Activated CD8-positive, alpha-beta memory T cell treated with anti-CD3 and anti-CD28 coated beads for 4 hours (primary cell): Measurements from ENCODE around the gene TMEM190.

Experiments
- DNase-seq, 2 donors: peaks; one replicate each; pipeline ENCODE4 v3.0.0-alpha.2; 2020; ENCODE audit warnings: low read depth in 2 of 2

TMEM190 gene

DNA sequence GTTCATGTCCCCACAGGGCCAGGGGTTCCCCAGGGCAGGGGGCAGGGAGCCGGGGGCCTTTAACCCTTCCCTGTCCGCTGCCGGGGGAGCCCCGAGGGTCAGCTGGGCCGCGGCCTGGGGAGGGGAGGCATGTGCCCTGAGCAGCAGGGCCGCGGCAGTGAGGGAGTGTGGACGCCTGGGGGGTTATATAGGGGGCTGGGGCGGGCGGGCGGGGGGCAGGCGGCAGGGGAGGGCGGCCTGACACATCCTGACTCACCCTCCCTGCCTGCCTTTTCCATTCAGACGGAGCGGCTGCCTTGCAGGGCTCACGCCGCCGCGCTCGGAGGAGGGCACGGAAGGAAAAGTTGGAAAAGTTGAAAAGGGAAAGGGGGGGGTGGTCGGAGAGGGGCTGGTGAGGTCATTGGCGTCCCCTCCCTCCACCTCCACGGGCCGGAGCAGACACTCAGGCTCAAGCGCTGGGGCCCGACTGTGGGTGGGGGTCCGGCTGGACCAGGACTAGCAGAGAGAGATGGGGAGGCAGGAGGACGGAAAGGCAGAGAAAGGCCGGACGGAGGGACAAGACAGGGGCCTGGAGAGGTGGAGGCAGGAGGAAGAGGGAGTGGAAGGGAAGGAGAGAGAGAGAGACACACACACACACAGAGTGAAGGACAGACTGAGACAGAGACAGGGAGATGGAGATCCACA is 6.2 kb upstream of the TMEM190 start, which contains the start of gene IL11:
Gene IL11, minus strand, starts transcription at position 159 of the 684 bp plus-strand sequence. Its CDS starts 153 bp downstream, at position 6.
- DNase-seq = no peak

DNA sequence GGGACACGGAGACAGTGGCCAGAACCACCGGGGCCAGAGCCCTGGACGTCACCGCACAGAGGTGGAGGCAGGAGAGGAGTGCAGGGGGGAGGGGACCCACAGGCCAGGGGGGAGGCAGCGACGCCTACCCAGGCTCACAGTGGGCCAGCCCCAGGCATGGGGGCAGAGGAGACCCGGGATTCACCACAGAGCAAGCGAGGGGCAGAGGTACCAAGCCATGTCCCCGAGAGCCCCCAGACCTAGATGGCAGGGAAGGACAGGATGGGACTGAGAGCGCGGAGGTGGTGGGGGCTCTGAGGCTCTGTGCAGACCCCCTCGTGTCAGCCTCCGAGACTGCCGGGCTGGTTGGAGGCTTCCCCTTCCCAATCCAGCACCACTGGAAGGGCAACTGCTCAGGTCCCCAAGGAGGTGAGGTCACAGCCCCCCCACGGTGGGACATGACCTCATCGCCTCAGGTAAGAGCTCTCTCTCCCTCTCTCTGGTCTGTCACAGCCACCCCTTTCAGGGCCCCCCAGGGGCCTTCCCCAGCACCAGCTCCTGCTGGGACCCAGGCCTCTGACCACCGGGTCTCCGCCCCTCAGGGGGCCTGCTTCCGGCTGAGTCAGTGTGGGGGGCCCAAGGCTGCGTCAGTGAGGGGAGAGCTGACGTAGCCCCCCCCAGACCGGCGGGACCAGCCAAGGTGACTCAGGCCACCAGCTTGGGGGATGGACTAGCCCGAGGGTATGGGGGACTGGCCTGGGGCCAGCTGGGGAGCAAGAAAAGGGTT is 4.1 kb upstream of the TMEM190 start:
- DNase-seq = no peak

DNA sequence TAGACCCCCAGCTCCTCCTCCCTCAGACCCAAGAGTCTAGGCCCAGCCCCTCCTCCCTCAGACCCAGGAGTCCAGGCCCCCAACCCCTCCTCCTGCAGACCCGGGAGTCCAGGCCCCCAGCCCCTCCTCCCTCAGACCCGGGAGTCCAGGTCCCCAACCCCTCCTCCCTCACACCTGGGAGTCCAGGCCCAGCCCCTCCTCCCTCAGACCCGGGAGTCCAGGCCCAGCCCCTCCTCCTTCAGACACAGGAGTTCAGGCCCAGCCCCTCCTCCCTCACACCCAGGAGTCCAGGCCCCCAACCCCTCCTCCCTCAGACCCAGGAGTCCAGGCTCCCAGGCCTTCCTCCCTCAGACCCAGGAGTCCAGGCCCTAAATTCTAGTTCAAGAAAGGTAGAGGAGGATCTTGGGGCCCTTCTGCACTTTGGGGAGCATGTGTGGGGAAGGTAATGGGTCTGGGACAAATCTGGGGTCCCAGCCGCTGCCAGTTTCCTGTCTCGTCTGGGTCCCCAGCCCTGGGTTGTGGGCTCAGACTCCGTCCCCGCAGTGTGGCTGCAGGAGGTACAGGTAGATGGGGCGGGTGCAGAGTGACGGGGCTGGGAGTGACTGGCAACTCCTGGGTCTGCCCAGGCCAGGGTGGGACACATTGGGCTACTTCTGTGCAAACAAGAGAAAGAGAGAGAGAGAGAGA is 3.2 kb upstream of the TMEM190 start:
- no peak for DNase-seq

DNA sequence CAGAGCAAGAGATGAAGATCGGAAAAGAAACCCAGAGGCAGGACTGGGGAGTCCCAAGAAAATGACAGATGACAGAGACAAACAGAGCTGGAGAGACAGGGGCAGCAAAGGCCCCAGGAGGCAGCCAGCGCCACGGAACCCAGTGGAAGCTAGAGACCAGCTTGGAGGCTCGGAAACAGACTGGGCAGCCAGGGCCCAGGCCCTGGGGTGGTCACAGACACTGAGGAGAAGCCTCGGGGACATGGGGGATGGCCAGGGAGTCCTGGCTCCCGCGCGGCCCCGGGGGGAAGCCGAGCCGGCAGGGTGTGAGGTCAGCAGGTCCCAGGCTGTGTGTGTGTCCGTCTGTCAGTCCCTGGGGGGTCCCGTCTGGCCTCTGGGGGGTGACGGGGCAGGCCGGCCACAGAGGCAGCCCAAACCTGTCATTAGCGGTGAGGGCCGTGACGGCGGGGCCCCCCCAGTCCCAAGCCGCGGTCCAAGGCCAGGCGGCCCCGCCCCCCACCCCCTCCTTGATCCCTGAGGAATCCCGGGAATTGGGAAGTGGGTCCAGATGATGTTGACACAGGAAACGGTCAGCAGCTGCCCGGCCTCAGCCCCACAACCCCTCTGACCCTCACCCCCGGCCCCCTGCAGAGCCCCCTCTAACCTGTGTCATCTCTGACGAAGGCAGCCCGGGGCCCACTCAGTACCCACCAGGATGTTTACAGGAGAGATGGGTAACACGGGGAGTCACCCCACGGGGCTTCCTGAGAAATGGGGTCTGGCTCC is 2.5 kb upstream of the TMEM190 start:
- no peak for DNase-seq

DNA sequence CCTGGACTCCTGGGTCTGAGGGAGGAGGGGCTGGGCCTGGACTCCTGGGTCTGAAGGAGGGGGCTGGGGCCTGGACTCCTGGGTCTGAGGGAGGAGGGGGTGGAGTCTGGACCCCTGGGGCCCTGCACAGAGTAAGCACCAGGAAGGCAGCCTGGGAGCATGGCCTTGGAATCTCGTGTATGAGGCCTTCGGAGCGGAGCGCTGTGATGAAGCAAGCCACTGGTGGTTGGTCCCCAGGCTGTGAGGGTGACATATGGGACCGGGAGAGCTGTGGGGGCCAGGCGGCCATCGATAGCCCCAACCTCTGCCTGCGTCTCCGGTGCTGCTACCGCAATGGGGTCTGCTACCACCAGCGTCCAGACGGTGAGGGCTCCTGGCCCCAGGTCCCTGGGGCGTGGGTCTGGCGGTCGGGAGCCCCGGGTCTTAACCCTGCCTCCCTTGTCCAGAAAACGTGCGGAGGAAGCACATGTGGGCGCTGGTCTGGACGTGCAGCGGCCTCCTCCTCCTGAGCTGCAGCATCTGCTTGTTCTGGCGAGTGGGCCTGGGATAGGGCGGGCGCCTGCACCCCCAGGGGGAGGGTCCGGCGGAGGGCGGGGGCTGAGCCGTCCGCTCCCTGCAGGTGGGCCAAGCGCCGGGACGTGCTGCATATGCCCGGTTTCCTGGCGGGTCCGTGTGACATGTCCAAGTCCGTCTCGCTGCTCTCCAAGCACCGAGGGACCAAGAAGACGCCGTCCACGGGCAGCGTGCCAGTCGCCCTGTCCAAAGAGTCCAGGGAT is 918 bp downstream of the TMEM190 start:
- DNase-seq = no peak

DNA sequence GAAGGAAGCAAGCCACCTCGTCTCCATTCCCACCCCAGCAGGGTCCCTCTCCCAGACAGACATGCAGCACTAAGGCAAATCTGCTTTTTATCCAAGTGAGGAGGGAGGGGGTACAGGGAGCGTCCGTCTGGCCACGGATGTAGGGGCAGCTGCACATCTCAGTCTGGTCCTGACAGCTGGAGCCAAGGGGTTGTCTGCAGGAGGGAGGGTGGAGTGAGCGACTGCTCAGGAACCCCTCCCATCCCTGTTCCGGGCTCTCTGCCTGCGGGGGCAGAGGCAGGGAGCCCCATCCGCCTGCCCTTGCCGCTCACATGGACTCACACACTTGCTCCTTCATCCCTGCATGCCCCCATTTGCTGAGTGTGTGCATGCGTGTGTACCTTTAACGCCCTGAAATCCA is 2.5 kb downstream of the TMEM190 start:
- DNase-seq = no peak

DNA sequence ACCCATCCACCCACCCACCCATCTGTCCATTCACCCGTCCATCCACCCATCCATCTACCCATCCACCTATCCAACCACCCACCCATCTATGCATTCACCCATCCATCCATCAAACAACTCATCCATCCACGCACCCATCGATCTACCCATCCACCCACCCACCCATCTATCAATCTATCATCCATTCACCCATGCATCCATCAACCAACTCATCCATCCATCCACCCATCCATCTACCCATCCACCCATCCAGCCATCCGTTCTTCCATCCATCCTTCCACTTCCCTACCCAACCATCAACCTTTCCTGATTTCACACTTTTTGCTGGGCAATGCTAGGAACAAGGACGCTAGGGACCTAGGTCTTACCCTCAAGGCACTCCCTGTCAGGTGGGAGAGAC is 5.4 kb downstream of the TMEM190 start:
- DNase-seq = no peak

DNA sequence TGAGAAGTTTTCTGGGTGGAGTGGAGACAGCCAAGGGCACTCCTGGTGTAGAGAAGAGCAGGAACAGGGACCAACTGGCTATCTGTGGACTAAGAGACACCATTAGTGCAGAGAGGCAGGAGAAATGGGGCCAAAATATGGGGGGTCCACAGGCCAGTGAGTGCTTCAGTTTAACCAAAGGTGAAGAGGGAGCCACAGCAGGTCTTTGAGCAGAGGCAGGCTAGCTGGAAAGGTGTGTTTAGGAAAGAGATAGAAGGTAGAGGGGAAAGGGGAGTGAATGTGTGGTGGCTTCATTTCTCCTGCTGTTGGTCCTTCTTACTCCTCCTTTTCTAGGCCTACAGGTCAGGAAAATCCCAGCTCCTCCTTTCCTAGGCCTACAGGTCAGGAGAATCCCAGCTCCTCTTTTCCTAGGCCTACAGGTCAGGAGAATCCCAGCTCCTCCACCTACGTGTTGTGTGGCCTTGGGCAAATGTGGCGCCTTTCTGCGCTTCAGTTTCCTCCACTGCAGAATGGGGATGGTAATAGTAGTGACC is 6.0 kb downstream of the TMEM190 start:
- DNase-seq = no peak

DNA sequence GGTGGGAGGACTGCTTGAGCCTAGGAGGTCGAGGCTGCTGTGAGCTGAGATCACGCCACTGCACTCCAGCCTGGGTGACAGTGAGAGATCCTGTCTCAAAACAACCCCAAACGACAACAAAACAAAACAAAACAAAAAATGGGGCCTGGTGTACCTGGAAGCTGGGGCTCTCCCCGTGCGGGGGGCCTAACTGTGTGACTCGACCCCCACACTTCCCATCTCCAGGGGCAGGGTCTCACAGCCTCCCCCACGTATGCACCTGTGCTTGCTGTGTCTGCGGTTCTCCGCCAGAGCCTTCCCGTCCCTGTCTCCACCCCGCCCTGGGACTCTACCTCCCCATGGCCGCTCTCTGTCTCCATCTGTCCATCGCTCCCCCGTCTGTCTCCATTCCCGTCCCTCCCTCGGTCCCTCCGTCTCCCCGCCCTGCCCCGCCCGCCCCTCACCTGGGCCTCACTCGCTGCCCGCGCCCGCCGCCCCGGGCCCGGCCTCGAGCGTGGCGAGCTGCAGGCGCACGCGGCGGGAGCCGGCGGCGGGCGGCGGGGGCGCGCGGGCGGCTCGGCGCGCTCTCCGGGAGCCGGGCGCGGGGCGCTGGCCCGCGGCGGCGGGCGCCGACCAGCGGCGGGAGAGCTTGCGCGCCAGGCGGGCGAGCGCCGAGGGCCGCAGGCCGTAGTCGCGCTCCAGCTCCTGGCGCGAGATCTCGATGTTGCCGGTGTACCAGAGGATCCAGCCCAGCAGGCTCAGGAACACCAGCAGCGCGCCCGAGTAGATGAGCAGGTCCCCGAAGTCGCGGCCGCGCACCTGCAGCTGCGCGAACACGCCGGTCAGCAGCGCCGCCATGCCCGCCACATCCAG is 6.9 kb downstream of the TMEM190 start:
- no peak for DNase-seq

DNA sequence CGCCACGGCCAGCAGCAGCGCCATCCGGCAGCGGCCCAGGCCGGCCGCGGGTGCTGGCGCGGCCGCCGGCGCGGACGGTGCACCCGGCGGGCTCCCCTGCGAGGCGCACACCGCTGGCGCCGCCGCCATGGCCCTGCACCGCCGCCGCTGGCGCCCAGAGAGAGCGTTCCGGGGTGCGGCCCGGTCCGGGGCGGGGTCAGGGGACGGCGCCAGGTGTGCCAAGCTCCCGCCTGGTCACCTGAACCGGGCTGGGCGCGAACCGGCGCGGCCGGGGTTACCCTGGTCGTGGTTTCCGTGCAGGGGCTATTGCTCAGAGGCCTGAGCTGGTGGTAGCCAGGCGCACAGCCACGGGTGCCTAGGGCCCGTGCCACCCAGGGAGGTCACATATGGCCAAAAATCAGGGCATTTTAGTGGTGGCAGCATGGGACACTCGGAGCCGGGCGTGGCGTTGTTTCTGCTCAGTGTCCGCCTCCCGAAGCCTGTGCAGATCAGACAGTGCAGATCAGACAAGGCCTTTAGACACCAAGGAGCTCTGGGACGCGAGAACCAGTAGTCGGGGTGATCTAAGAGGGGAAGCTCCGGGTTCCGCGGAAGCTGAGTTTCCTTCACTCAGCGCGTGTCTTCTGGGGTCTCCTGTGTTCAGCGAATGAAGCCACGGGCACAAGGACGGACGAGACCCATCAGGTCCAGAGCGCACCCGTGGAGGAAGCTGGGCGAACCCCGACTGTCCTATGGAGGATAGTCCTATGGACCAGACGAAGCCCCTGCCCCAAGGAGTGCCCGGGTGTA is 7.7 kb downstream of the TMEM190 start, which contains the start of gene TMEM238:
Gene TMEM238, minus strand, starts transcription at position 162 of the 789 bp plus-strand sequence. Its CDS starts 33 bp downstream, at position 129.
- DNase-seq = no peak

DNA sequence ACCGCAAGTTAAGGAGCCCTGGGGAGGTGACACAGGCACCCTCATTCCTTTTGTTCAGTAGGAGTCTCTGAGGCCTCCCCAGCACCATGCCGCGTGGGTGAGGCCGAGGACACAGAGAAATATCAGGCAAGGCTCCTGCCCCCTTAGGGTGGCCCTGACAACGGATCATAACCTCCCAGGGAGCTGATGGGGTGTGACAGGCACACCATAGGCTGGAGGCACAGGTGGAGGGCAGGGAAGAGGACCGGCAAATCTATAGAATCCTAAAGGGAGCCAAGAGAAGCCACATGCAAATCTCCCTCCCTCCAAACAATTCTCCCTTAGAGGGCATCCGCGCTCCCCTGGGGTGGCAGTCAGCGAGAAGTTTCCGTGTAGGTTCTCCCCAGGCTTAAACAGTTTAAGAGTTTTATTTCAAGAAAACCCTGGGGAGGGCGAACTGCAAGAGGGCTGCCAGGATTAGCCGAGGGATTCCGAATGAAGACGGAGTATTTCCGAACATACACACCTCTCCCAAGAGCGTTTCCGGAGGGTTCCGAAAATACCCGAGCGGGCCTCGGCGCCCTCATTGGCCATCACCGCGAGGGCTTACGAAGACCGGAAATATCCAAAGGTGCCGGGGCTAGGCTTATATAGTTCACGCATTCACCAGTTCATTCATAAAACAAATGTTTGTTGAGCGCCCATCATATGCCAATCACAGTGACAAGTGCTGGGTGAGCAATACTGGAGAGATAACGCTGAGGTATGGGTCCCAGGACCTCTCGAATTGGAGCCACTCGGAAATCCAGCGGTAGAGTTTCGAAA is 8.5 kb downstream of the TMEM190 start:
- DNase-seq = peak; percentile 84 to 87

DNA sequence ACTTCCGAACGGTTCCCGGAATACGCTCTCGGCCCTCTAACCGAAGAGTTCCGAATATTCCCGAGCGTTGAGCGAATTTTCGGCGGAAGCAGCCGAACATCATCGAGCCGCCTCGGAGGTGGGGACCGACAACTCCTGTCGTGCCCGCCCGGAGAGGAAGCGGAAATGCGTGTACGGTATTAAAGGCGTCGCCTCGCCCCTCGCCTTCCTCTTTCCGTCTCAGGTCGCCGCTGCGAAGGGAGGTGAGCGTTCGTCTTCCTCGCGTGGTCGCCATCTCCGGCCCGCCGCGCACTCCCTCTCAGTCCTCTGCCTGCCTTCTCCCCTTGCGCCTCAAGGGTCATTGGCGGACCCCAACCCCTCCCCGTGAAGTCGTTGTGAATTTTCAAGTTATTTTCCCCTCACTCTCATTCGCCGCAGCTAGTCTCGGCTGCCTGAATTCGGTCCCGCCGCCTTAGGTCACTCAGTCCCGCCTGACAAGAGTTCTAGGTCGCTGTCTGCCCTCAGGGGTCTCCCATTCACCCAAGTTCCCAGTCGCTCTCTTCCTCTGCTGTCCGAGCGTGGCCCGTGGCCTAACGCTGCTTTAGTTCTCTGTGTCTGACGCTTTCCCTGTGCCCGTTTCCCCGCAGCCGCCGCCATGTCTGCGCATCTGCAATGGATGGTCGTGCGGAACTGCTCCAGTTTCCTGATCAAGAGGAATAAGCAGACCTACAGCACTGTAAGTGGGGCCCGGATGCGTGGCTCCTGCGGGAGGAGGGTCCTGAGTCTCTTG is 9.3 kb downstream of the TMEM190 start, which contains the start of gene RPL28:
Gene RPL28, plus strand, starts transcription at position 209 of the 769 bp plus-strand sequence. Its CDS starts 426 bp downstream, at position 635.
- DNase-seq = peak; percentile 95 to 96

DNA sequence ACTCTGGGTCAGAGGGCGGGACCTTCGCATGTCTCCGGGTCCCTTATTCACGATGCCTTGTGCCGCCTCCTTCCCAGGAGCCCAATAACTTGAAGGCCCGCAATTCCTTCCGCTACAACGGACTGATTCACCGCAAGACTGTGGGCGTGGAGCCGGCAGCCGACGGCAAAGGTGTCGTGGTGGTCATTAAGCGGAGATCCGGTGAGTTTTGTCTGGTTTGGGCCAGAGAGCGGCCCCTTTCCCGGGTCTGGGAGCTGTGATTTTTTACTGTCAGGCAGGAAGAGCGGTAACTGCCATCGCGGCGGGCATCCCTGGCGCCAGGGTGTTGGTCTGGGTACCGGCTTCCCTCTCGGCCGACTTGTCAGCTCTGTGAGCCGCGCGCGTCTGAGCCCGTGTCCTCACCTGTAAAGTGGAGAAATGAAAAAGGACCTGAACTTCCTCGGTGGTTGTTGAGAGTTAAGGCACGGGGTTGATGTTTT is 9.9 kb downstream of the TMEM190 start:
- DNase-seq = no peak

DNA sequence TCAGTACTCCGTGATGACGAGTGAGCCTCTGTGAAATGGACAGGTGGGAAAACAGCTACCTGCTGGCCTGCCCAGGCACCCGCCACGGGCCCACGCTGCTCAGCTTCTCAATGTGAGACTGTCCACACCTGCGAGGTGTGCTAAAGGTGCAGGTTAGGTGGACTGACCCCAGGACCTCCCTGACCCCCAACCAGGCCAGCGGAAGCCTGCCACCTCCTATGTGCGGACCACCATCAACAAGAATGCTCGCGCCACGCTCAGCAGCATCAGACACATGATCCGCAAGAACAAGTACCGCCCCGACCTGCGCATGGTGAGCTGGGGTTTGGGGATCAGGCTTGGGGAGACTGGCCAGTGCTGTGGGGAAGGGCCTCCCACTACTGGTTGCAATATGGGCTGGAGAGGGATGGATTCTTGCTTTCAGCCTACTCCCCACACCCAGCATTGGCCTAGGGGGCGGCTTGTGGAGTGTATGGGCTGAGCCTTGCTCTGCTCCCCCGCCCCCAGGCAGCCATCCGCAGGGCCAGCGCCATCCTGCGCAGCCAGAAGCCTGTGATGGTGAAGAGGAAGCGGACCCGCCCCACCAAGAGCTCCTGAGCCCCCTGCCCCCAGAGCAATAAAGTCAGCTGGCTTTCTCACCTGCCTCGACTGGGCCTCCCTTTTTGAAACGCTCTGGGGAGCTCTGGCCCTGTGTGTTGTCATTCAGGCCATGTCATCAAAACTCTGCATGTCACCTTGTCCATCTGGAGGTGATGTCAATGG is 11.3 kb downstream of the TMEM190 start:
- DNase-seq = no peak

DNA sequence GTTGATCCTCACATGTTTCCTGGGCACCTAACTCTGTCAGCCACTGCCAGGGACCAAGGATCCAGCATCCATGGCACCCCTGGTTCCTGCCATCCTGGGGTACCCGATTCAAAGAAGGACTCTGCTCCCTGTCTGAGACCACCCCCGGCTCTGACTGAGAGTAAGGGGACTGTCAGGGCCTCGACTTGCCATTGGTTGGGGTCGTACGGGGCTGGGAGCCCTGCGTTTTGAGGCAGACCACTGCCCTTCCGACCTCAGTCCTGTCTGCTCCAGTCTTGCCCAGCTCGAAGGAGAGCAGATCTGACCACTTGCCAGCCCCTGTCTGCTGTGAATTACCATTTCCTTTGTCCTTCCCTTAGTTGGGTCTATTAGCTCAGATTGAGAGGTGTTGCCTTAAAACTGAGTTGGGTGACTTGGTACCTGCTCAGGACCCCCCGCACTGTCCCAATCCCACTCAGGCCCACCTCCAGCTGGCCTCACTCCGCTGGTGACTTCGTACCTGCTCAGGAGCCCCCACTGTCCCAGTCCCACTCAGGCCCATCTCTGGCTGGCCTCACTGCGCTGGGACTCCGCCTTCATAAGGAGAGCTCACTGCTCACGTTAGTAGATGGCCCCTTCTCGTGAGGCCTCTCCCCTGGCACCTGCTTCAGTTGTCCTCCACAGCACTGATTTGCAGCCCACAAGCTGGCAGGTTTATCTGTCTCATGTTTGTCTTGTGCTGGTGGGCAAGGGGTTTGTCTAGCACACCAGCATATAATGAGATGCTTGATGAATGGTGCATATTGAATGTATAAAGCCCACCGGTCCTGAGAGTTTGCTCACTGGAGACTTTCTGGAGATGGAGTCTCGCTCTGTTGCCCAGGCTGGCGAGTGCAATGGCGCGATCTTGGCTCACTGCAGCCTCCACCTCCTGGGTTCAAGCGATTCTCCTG is 13.0 kb downstream of the TMEM190 start:
- DNase-seq = no peak
